Caco-2 (cell line): ENCODE measurements around the gene DDR2. TPM values are rescaled to one million over a fixed set of nuclear protein-coding genes. Genes with fewer than 3 reads are reported as not detected.
"Not testable (repeated sequence)": the region's sequence is repeated elsewhere in the genome, so short reads cannot be mapped to it uniquely, and the experiment has no call there.

ENCODE experiments used
- BruUV-seq: library from RNA; stranded (reverse); fragments of 400-500 nt; replicated peaks from 2 replicates; lab custom pipeline; 2021; lab: Mats Ljungman, UMichigan
- CTCF ChIA-PET: fragments of 300-600 bp; sonication (Branson Sonifier 250); formaldehyde crosslinking; loops from one replicate; lab custom pipeline; 2022; ENCODE audit warnings: antibody characterized with exemption; lab: Charles Lee
- POLR2A ChIA-PET: fragments of 300-600 bp; sonication (Branson Sonifier 250); formaldehyde crosslinking; loops from one replicate; lab custom pipeline; 2022; ENCODE audit warnings: antibody characterized with exemption; lab: Charles Lee
- DNase-seq, 2 experiments: peaks; one replicate each; pipeline versions ENCODE4 v3.0.0 to v3.0.0-alpha.2; 2020 to 2022
- H3K27me3 ChIP-seq: replicated peaks from 2 replicates; pipeline ENCODE4 v1.6.0; 2011; ENCODE audit warnings: low read length; ENCODE audit not compliant: control insufficient read depth, insufficient read depth
- H3K36me3 ChIP-seq: 2 replicates; pipeline ENCODE4 v1.5.1; 2011; ENCODE audit warnings: low read length; ENCODE audit not compliant: control insufficient read depth, insufficient read depth
- H3K4me1 ChIP-seq: fragments of 250-450 bp; sonication (Bioruptor Pico); 2 replicates; pipeline ENCODE4 v1.5.1; 2020; ENCODE audit warnings: mild to moderate bottlenecking
- H3K4me3 ChIP-seq: 2 replicates; pipeline ENCODE4 v1.5.1; 2011; ENCODE audit warnings: low read depth, mild to moderate bottlenecking, control low read depth, low read length
- H3K9me3 ChIP-seq: fragments of 250-450 bp; sonication (Bioruptor Pico); 2 replicates; pipeline ENCODE4 v1.5.1; 2020; ENCODE audit warnings: mild to moderate bottlenecking, moderate library complexity
- H3K27ac Mint-ChIP-seq: one replicate; pipeline ENCODE4 v1.8.0; 2022; ENCODE audit warnings: mixed read lengths; ENCODE audit not compliant: unreplicated experiment
- H3K27me3 Mint-ChIP-seq: one replicate; pipeline ENCODE4 v1.8.0; 2022; ENCODE audit warnings: mixed read lengths; ENCODE audit not compliant: insufficient read depth, unreplicated experiment
- H3K36me3 Mint-ChIP-seq: one replicate; pipeline ENCODE4 v1.8.0; 2022; ENCODE audit warnings: mild to moderate bottlenecking, mixed read lengths; ENCODE audit not compliant: insufficient read depth, unreplicated experiment
- H3K4me1 Mint-ChIP-seq: one replicate; pipeline ENCODE4 v1.8.0; 2022; ENCODE audit warnings: low read depth, mixed read lengths; ENCODE audit not compliant: unreplicated experiment
- H3K4me3 Mint-ChIP-seq: one replicate; pipeline ENCODE4 v1.8.0; 2022; ENCODE audit warnings: mild to moderate bottlenecking, moderate library complexity, mixed read lengths; ENCODE audit not compliant: unreplicated experiment
- H3K9me3 Mint-ChIP-seq: one replicate; pipeline ENCODE4 v1.8.0; 2022; ENCODE audit warnings: mixed read lengths; ENCODE audit not compliant: unreplicated experiment
- CTCF ChIP-seq, 2 experiments: fragments of 200-600 bp in 1 of 2; IDR thresholded peaks; 1 replicate in 1 of 2; 2 replicates in 1 of 2; pipeline versions ENCODE4 v1.5.1 to v1.8.0; 2011 to 2022; ENCODE audit warnings: antibody characterized with exemption in 1 of 2, control low read depth in 1 of 2, inconsistent platforms in 1 of 2, low read depth in 1 of 2, low read length in 1 of 2, mild to moderate bottlenecking in 1 of 2, moderate library complexity in 1 of 2; ENCODE audit not compliant: insufficient read depth in 1 of 2, severe bottlenecking in 1 of 2, unreplicated experiment in 1 of 2
- intact Hi-C: fragments of 100-400 bp; cut with micrococcal nuclease; formaldehyde crosslinking; loops from one replicate; pipeline ENCODE4 v1.10.0; 2022; ENCODE audit not compliant: unreplicated experiment
- total RNA-seq: library from RNA; stranded (reverse); gene quantifications from 2 replicates; pipeline ENCODE4 v1.2.3, GENCODE V29; 2022

DDR2 gene
- total RNA-seq, 1 experiment from 2014 or later, result 0.73 TPM

GRCh38 chr1:162774007-162774406 lies 141.7 kb downstream of the DDR2 start:
- H3K9me3 Mint-ChIP-seq, result no peaks in the 10 kb centered on the region
- intact Hi-C loops, result no loop called here
- H3K27ac Mint-ChIP-seq, result no peak overlapping the region
- no peaks in the 10 kb centered on the region; the same call in 1 of the 2 replicates for H3K27me3 ChIP-seq
- no peaks in the 10 kb centered on the region for H3K4me1 ChIP-seq
- BruUV-seq, result no TSS peak
- H3K36me3 Mint-ChIP-seq, result no peaks in the 10 kb centered on the region
- H3K9me3 ChIP-seq, result no peaks in the 10 kb centered on the region
- no peak for TF ChIP-seq CTCF (IDR thresholded peaks at IDR 0.05; ENCODE audit: insufficient read depth in 1 of 2, low read depth in 1 of 2, low read length in 1 of 2, severe bottlenecking in 1 of 2, unreplicated experiment in 1 of 2)
- H3K4me3 ChIP-seq, result no peak overlapping the region
- DNase-seq, result no peak
- CTCF ChIA-PET, result no interaction called here
- peaks cover 3% of the 10 kb centered on the region for H3K27me3 Mint-ChIP-seq
- H3K36me3 ChIP-seq, result no peaks in the 10 kb centered on the region
- POLR2A ChIA-PET, result no interaction called here
- H3K4me3 Mint-ChIP-seq, result no peak overlapping the region
- no peaks in the 10 kb centered on the region for H3K4me1 Mint-ChIP-seq

GRCh38 chr1:162779043-162779442 lies 146.8 kb downstream of the DDR2 start:
- H3K4me3 Mint-ChIP-seq, result no peak overlapping the region
- no peaks in the 10 kb centered on the region for H3K36me3 Mint-ChIP-seq
- TF ChIP-seq CTCF (IDR thresholded peaks at IDR 0.05; ENCODE audit: insufficient read depth in 1 of 2, low read depth in 1 of 2, low read length in 1 of 2, severe bottlenecking in 1 of 2, unreplicated experiment in 1 of 2), result no peak
- ChIA-PET POLR2A (no interaction called here), CTCF (no interaction called here)
- no peaks in the 10 kb centered on the region for H3K9me3 Mint-ChIP-seq
- no peaks in the 10 kb centered on the region for H3K4me1 Mint-ChIP-seq
- no peaks in the 10 kb centered on the region for H3K27me3 ChIP-seq
- H3K27me3 Mint-ChIP-seq, result no peaks in the 10 kb centered on the region
- H3K9me3 ChIP-seq, result no peaks in the 10 kb centered on the region
- H3K4me1 ChIP-seq, result no peaks in the 10 kb centered on the region
- BruUV-seq, result no TSS peak
- no peak overlapping the region for H3K4me3 ChIP-seq
- H3K27ac Mint-ChIP-seq, result no peak overlapping the region
- H3K36me3 ChIP-seq, result no peaks in the 10 kb centered on the region
- DNase-seq, result no peak
- intact Hi-C loops, result no loop called here

GRCh38 chr1:162782671-162783070 lies 150.4 kb downstream of the DDR2 start:
- CTCF ChIA-PET, result no interaction called here

GRCh38 chr1:162784926-162785325 lies 152.7 kb downstream of the DDR2 start:
- BruUV-seq, CTCF ChIA-PET, POLR2A ChIA-PET, H3K4me3 Mint-ChIP-seq, H3K36me3 Mint-ChIP-seq, H3K4me1 ChIP-seq, DNase-seq, H3K27me3 ChIP-seq, H3K36me3 ChIP-seq, H3K27me3 Mint-ChIP-seq, H3K4me3 ChIP-seq, H3K4me1 Mint-ChIP-seq, H3K27ac Mint-ChIP-seq, H3K9me3 ChIP-seq, intact Hi-C loops, H3K9me3 Mint-ChIP-seq: not testable (repeated sequence)

More at GRCh38 chr1:162782671-162783070, 150.4 kb downstream of the DDR2 start:
- H3K4me1 Mint-ChIP-seq, result no peaks in the 10 kb centered on the region
- H3K4me3 Mint-ChIP-seq, result no peak overlapping the region
- POLR2A ChIA-PET, result no interaction called here
- Histone ChIP-seq H3K4me3 (no peak overlapping the region), H3K4me1 (no peaks in the 10 kb centered on the region), H3K36me3 (no peaks in the 10 kb centered on the region), H3K9me3 (no peaks in the 10 kb centered on the region), H3K27me3 (no peaks in the 10 kb centered on the region)
- no TSS peak for BruUV-seq
- no peaks in the 10 kb centered on the region for H3K9me3 Mint-ChIP-seq
- no peaks in the 10 kb centered on the region for H3K27me3 Mint-ChIP-seq
- no peak for TF ChIP-seq CTCF (IDR thresholded peaks at IDR 0.05; ENCODE audit: insufficient read depth in 1 of 2, low read depth in 1 of 2, low read length in 1 of 2, severe bottlenecking in 1 of 2, unreplicated experiment in 1 of 2)
- DNase-seq, result no peak
- H3K36me3 Mint-ChIP-seq, result no peaks in the 10 kb centered on the region
- no peak overlapping the region for H3K27ac Mint-ChIP-seq
- intact Hi-C loops, result no loop called here

GRCh38 chr1:162788783-162789182 lies 156.5 kb downstream of the DDR2 start:
- H3K27me3 ChIP-seq, CTCF ChIA-PET, H3K9me3 Mint-ChIP-seq, H3K36me3 ChIP-seq, H3K9me3 ChIP-seq, H3K36me3 Mint-ChIP-seq, POLR2A ChIA-PET, H3K4me3 ChIP-seq, H3K27me3 Mint-ChIP-seq, H3K4me1 Mint-ChIP-seq, BruUV-seq, intact Hi-C loops, H3K4me1 ChIP-seq: not testable (repeated sequence)
- DNase-seq, result peak; percentile 33 to 38
- Mint-ChIP-seq H3K4me3 (peak overlapping the region; percentile 27), H3K27ac (peak overlapping the region; percentile 69)
